ENCODE results near the gene FANK1. TPM values are rescaled to one million over a fixed set of nuclear protein-coding genes. Genes with fewer than 3 reads are reported as not detected.

Gene FANK1
- polyA plus RNA-seq, 3 donors = 0.20 TPM; not detected in 2

GRCh38 chr10:125961743-125962142 is 65.4 kb downstream of the FANK1 start:
- H4K20me1 ChIP-seq (ENCODE audit: insufficient read depth, low read length) = no peaks in the 10 kb centered on the region
- Mint-ChIP-seq H3K27ac (no peak overlapping the region), H3K4me1 (no peaks in the 10 kb centered on the region), H3K36me3 (no peaks in the 10 kb centered on the region), H3K27me3 (ENCODE audit: low read depth in 3 of 3) (peaks cover 0 to 8% (median 2%) of the 10 kb centered on the region in 3 donors), H3K9me3 (peaks cover 0 to 9% (median 3%) of the 10 kb centered on the region in 7 donors), H3K4me3 (no peak overlapping the region)
- no CpG with 5 or more reads among the region's 1 CpG for WGBS (ENCODE audit: insufficient coverage)
- no peak for TF ChIP-seq CTCF (IDR thresholded peaks at IDR 0.05)
- no peak overlapping the region for H3K27ac ChIP-seq (ENCODE audit: low read depth in 1 of 2, low read length in 2 of 2)
- no peak overlapping the region for H3K4me2 ChIP-seq (replicated peaks; ENCODE audit: extremely low read depth, low read length, poor library complexity, severe bottlenecking)
- no peak overlapping the region for H3K9ac ChIP-seq (ENCODE audit: insufficient read depth, low read length, poor library complexity, severe bottlenecking)
- H2AFZ ChIP-seq (ENCODE audit: insufficient read depth, low read depth, low read length, poor library complexity, severe bottlenecking) = no peak overlapping the region
- H3K4me3 ChIP-seq (replicated peaks in 1 of 3; ENCODE audit: low read depth in 2 of 3, low read length in 3 of 3) = no peak overlapping the region
- no peak for DNase-seq
- H3K36me3 ChIP-seq (replicated peaks in 1 of 2; ENCODE audit: control insufficient read depth in 1 of 2, insufficient read depth in 2 of 2, low read length in 2 of 2) = no peaks in the 10 kb centered on the region
- H3K27me3 ChIP-seq (ENCODE audit: control insufficient read depth in 2 of 2, insufficient read depth in 2 of 2, low read length in 2 of 2) = no peaks in the 10 kb centered on the region
- H3K4me1 ChIP-seq (ENCODE audit: control insufficient read depth in 1 of 2, insufficient read depth in 2 of 2, low read length in 2 of 2) = no peaks in the 10 kb centered on the region
- H3K79me2 ChIP-seq (ENCODE audit: insufficient read depth, low read length) = no peaks in the 10 kb centered on the region
- intact Hi-C loops (cut with micrococcal nuclease) = no loop called here
- H3K9me3 ChIP-seq (replicated peaks in 1 of 2; ENCODE audit: control insufficient read depth in 1 of 2, insufficient read depth in 1 of 2, low read length in 2 of 2) = peaks cover 0 to 3% of the 10 kb centered on the region in 2 donors

- H3K4me3 Mint-ChIP-seq = no peak overlapping the region
- H2AFZ ChIP-seq (ENCODE audit: insufficient read depth, low read depth, low read length, poor library complexity, severe bottlenecking) = no peak overlapping the region
- no peak overlapping the region for H3K4me3 ChIP-seq (replicated peaks in 1 of 3; ENCODE audit: low read depth in 2 of 3, low read length in 3 of 3)
- no peaks in the 10 kb centered on the region for H3K4me1 Mint-ChIP-seq
- peaks cover 0 to 8% (median 2%) of the 10 kb centered on the region in 7 donors for H3K9me3 Mint-ChIP-seq
- H3K27ac Mint-ChIP-seq = no peak overlapping the region
- no peak for DNase-seq
- H3K79me2 ChIP-seq (ENCODE audit: insufficient read depth, low read length) = no peaks in the 10 kb centered on the region
- H4K20me1 ChIP-seq (ENCODE audit: insufficient read depth, low read length) = no peaks in the 10 kb centered on the region
- intact Hi-C loops (cut with micrococcal nuclease) = no loop called here
- no peaks in the 10 kb centered on the region for H3K27me3 ChIP-seq (ENCODE audit: control insufficient read depth in 2 of 2, insufficient read depth in 2 of 2, low read length in 2 of 2)
- no peaks in the 10 kb centered on the region for H3K9me3 ChIP-seq (replicated peaks in 1 of 2; ENCODE audit: control insufficient read depth in 1 of 2, insufficient read depth in 1 of 2, low read length in 2 of 2)
- no peak for TF ChIP-seq CTCF (IDR thresholded peaks at IDR 0.05)
- H3K4me1 ChIP-seq (ENCODE audit: control insufficient read depth in 1 of 2, insufficient read depth in 2 of 2, low read length in 2 of 2) = no peaks in the 10 kb centered on the region
- no peaks in the 10 kb centered on the region for H3K36me3 Mint-ChIP-seq
- no CpG with 5 or more reads among the region's 3 CpGs for WGBS (ENCODE audit: insufficient coverage)
- no peak overlapping the region for H3K9ac ChIP-seq (ENCODE audit: insufficient read depth, low read length, poor library complexity, severe bottlenecking)
- H3K4me2 ChIP-seq (replicated peaks; ENCODE audit: extremely low read depth, low read length, poor library complexity, severe bottlenecking) = no peak overlapping the region
- no peak overlapping the region for H3K27ac ChIP-seq (ENCODE audit: low read depth in 1 of 2, low read length in 2 of 2)
- peaks cover 2 to 10% (median 2%) of the 10 kb centered on the region in 3 donors for H3K27me3 Mint-ChIP-seq (ENCODE audit: low read depth in 3 of 3)
- H3K36me3 ChIP-seq (replicated peaks in 1 of 2; ENCODE audit: control insufficient read depth in 1 of 2, insufficient read depth in 2 of 2, low read length in 2 of 2) = no peaks in the 10 kb centered on the region
Measured at GRCh38 chr10:125962200-125962599, 65.8 kb downstream of the FANK1 start.

Data from CD14-positive monocyte (primary cell).